HepG2 (cell line): ENCODE measurements around the gene HNRNPA2B1. TPM values are rescaled to one million over a fixed set of nuclear protein-coding genes. Genes with fewer than 3 reads are reported as not detected.

Source experiments
- ATAC-seq: fragments of 200-7000 bp; cut with Tn5 transposase; 3 replicates; pipeline ENCODE4 v1.9.1; 2020; ENCODE audit warnings: mild to moderate bottlenecking, moderate library complexity
- BruUV-seq: library from RNA; stranded (reverse); fragments of 400-500 nt; replicated peaks from 2 replicates; lab custom pipeline; 2021; lab: Mats Ljungman, UMichigan
- CTCF ChIA-PET: fragments of 300-600 bp; formaldehyde crosslinking; extraction: SDS; loops from one replicate; lab custom pipeline; 2021; ENCODE audit warnings: low total read pairs, inconsistent platforms, low intra/inter-chr PET ratio; lab: Yijun Ruan, JAX
- POLR2A ChIA-PET: fragments of 350-600 bp; sonication (Branson Sonifier 250); formaldehyde crosslinking; loops from one replicate; lab custom pipeline; 2020; ENCODE audit warnings: antibody characterized with exemption, inconsistent platforms; lab: Yijun Ruan, JAX
- DNase-seq: peaks from one replicate; pipeline ENCODE4 v3.0.0-alpha.2; 2015; ENCODE audit warnings: low spot score
- FAIRE-seq: peaks from 3 replicates; lab custom pipeline; 2011; peaks lifted over from hg19 to GRCh38; lab: Jason Lieb, UNC
- H2AFZ ChIP-seq: one replicate; pipeline ENCODE4 v1.6.1; 2011; ENCODE audit warnings: low read length, inconsistent platforms
- H3K27ac ChIP-seq: fragments of 300-600 bp; 3 replicates; pipeline ENCODE4 v1.8.0; 2011; ENCODE audit warnings: mixed run types, mild to moderate bottlenecking, mixed read lengths, low read length, inconsistent platforms; ENCODE audit not compliant: insufficient read depth; ENCODE audit errors: extremely low read length
- H3K27me3 ChIP-seq, 2 experiments: fragments of 200-600 bp in 1 of 2; 2 replicates in 1 of 2; 3 replicates in 1 of 2; pipeline versions ENCODE4 v1.6.0 to v1.8.0; 2011; ENCODE audit warnings: low read length in 2 of 2, mild to moderate bottlenecking in 2 of 2, moderate library complexity in 2 of 2, inconsistent platforms in 1 of 2; ENCODE audit not compliant: insufficient read depth in 2 of 2, control insufficient read depth in 1 of 2
- H3K36me3 ChIP-seq, 2 experiments: fragments of 200-600 bp in 1 of 2; replicated peaks in 1 of 2; 2 replicates in 1 of 2; 3 replicates in 1 of 2; pipeline versions ENCODE4 v1.5.1 to v1.8.0; 2011; ENCODE audit warnings: low read length in 2 of 2, inconsistent platforms in 1 of 2; ENCODE audit not compliant: insufficient read depth in 2 of 2, control insufficient read depth in 1 of 2
- H3K4me1 ChIP-seq: 2 replicates; pipeline ENCODE4 v1.5.1; 2012; ENCODE audit warnings: low read length, inconsistent platforms; ENCODE audit not compliant: insufficient read depth
- H3K4me2 ChIP-seq: 2 replicates; pipeline ENCODE4 v1.6.0; 2011; ENCODE audit warnings: low read depth, low read length, inconsistent platforms
- H3K4me3 ChIP-seq, 3 experiments: fragments of 200-600 bp in 1 of 3; sonication (generic), shearing (Covaris generic) in 1 of 3; replicated peaks in 1 of 3; 2 replicates each; pipeline ENCODE4 v1.5.1; 2011 to 2016; ENCODE audit warnings: low read length in 3 of 3, inconsistent platforms in 2 of 3, low read depth in 2 of 3, mild to moderate bottlenecking in 2 of 3, control low read depth in 1 of 3, mixed read lengths in 1 of 3; ENCODE audit not compliant: insufficient read depth in 1 of 3
- H3K79me2 ChIP-seq: one replicate; pipeline ENCODE4 v1.6.1; 2011; ENCODE audit warnings: low read length, inconsistent platforms; ENCODE audit not compliant: insufficient read depth
- H3K9ac ChIP-seq: 2 replicates; pipeline ENCODE4 v1.6.0; 2011; ENCODE audit warnings: mild to moderate bottlenecking, low read depth, low read length, inconsistent platforms; ENCODE audit not compliant: insufficient read depth
- H3K9me3 ChIP-seq: 2 replicates; pipeline ENCODE4 v1.5.1; 2012; ENCODE audit warnings: mild to moderate bottlenecking, low read length
- H4K20me1 ChIP-seq: 2 replicates; pipeline ENCODE4 v1.6.0; 2011; ENCODE audit warnings: inconsistent platforms, mild to moderate bottlenecking, low read length, moderate library complexity; ENCODE audit not compliant: insufficient read depth
- BCL6 ChIP-seq: IDR thresholded peaks from 2 replicates; pipeline ENCODE4 v1.6.1; 2016; ENCODE audit warnings: missing genetic modification reagents, missing compliant biosample characterization
- ETV5 ChIP-seq: IDR thresholded peaks from 2 replicates; pipeline ENCODE4 v1.6.1; 2018; ENCODE audit warnings: missing biosample characterization, missing genetic modification reagents, inconsistent platforms, borderline replicate concordance
- ISX ChIP-seq: sonication (generic); formaldehyde crosslinking; conservative IDR thresholded peaks from 2 replicates; pipeline ENCODE4 v1.5.0; 2020; ENCODE audit warnings: missing genetic modification reagents
- KDM6A ChIP-seq: IDR thresholded peaks from 2 replicates; pipeline ENCODE4 v1.6.1; 2016; ENCODE audit warnings: low read depth
- RXRA ChIP-seq: sonication (generic); formaldehyde crosslinking; IDR thresholded peaks from 2 replicates; pipeline ENCODE4 v1.5.1; 2020; ENCODE audit warnings: missing genetic modification reagents
- SATB2 ChIP-seq: sonication (generic); formaldehyde crosslinking; IDR thresholded peaks from 2 replicates; pipeline ENCODE4 v1.5.0; 2020; ENCODE audit warnings: missing genetic modification reagents
- TEAD3 ChIP-seq: optimal IDR thresholded peaks from 2 replicates; pipeline ENCODE3; 2016; ENCODE audit warnings: borderline replicate concordance
- ZNF256 ChIP-seq: sonication (generic); formaldehyde crosslinking; conservative IDR thresholded peaks from 2 replicates; pipeline ENCODE4 v1.4.0; 2020; ENCODE audit warnings: missing genetic modification reagents
- ZNF430 ChIP-seq: sonication (generic); formaldehyde crosslinking; IDR thresholded peaks from 2 replicates; pipeline ENCODE4 v1.9.0; 2021; ENCODE audit warnings: mild to moderate bottlenecking, missing genetic modification reagents
- ZNF644 ChIP-seq: IDR thresholded peaks from 2 replicates; pipeline ENCODE4 v1.6.1; 2016; ENCODE audit warnings: low read depth
- ZNF773 ChIP-seq: sonication (generic); formaldehyde crosslinking; IDR thresholded peaks from 2 replicates; pipeline ENCODE4 v1.4.0; 2020; ENCODE audit warnings: missing genetic modification reagents, borderline replicate concordance
- ZNF777 ChIP-seq: sonication (generic); formaldehyde crosslinking; IDR thresholded peaks from 2 replicates; pipeline ENCODE4 v1.4.0; 2020; ENCODE audit warnings: missing genetic modification reagents
- ZNF781 ChIP-seq: sonication (generic); formaldehyde crosslinking; IDR thresholded peaks from 2 replicates; pipeline ENCODE4 v1.5.1; 2020; ENCODE audit warnings: borderline replicate concordance, mild to moderate bottlenecking, missing genetic modification reagents; ENCODE audit errors: not compliant biosample characterization
- WGBS: methylation state at CpG from one replicate; pipeline ENCODE4 v1.1.6; 2017; ENCODE audit warnings: low lambda C conversion rate; 5-methylcytosine and 5-hydroxymethylcytosine counted together
- in situ Hi-C: cut with HindIII; loops from 2 replicates; pipeline ENCODE4 v1.10.0; 2017; ENCODE audit warnings: low pct_unique_long_range_greater_than_20kb; ENCODE audit not compliant: extremely low pct_ligation_motif_present
- intact Hi-C: fragments of 100-400 bp; cut with micrococcal nuclease; formaldehyde crosslinking; loops from one replicate; pipeline ENCODE4 v1.10.0; 2022; ENCODE audit not compliant: unreplicated experiment
- polyA plus RNA-seq, 8 experiments: library from polyadenylated mRNA; depleted of rRNA in 3 of 8; stranded (reverse) in 7 of 8; unstranded in 1 of 8; fragments of >200 nt; fragmentation: Illumina TruSeq in 4 of 8; extraction: Trizol in 4 of 8; gene quantifications; 2 replicates each; pipeline versions ENCODE4 v1.2.1 to v1.2.3, GENCODE V29; 2011 to 2016; ENCODE audit warnings: low read depth in 4 of 8, missing spikeins in 1 of 8, mixed read lengths in 1 of 8; ENCODE audit not compliant: insufficient read depth in 1 of 8
- total RNA-seq, 5 experiments: library from RNA; depleted of rRNA; stranded (reverse); fragments of >200 nt; fragmentation: Illumina TruSeq; extraction: Trizol; gene quantifications; 2 replicates each; pipeline ENCODE4 v1.2.3, GENCODE V29; 2016; ENCODE audit warnings: low read depth in 1 of 5
- TF ChIP-seq, protein P1 (sequence below): conservative IDR thresholded peaks from 2 replicates; pipeline ENCODE4 v1.6.1; 2018; ENCODE audit warnings: missing genetic modification reagents
- TF ChIP-seq, protein P2 (sequence below): sonication (generic); formaldehyde crosslinking; IDR thresholded peaks from 2 replicates; pipeline ENCODE4 v1.5.0; 2020; ENCODE audit warnings: mild to moderate bottlenecking, missing genetic modification reagents, moderate library complexity
- TF ChIP-seq, protein P3 (sequence below): sonication (generic); formaldehyde crosslinking; IDR thresholded peaks from 2 replicates; pipeline ENCODE4 v1.8.0; 2022; ENCODE audit warnings: mild to moderate bottlenecking, missing genetic modification reagents, moderate library complexity
- TF ChIP-seq, protein P4 (sequence below): sonication (generic); formaldehyde crosslinking; IDR thresholded peaks from 2 replicates; pipeline ENCODE4 v1.8.1; 2023; ENCODE audit warnings: missing genetic modification reagents, mild to moderate bottlenecking, borderline replicate concordance
- TF ChIP-seq, protein P5 (sequence below): sonication (generic); formaldehyde crosslinking; IDR thresholded peaks from 2 replicates; pipeline ENCODE4 v1.8.1; 2023; ENCODE audit warnings: mild to moderate bottlenecking, missing genetic modification reagents

Gene HNRNPA2B1
- total and polyA plus RNA-seq, 2 of the 13 experiments (the other 11 are each of a cell fraction or from before 2014, with no cell fraction given): 193 to 412 TPM

DNA sequence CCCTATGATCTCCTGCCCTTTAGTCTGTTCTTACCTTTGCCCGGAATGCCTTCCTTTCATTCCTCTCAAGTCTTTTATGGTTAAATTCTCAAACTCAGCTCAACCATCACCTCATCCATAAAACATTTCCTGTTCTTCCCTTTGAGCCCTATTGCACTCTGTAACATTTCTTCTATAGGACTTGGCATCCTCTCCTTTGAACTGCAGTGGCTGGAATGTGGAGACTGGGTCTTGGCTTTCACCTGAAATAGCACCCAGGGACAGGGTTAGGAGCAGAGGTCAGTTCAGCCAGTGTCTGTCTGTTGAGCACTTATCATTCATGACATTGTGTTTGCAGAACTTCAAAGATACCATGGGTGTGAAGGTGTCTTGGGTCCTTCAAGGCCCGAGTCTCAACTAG is 41.3 kb downstream of the HNRNPA2B1 start:
- intact Hi-C loops: loop anchor here (5.0 to 10.0 kb wide), 2 partner anchors 64 to 207 kb away; no protein-coding TSS in a partner anchor
- no peaks in the 10 kb centered on the region for H3K27me3 ChIP-seq
- peaks cover 8% of the 10 kb centered on the region for H3K79me2 ChIP-seq
- no peak overlapping the region for H2AFZ ChIP-seq
- ATAC-seq: peak; percentile 68
- H3K9ac ChIP-seq: no peak overlapping the region
- H3K4me3 ChIP-seq: no peak overlapping the region
- H3K4me1 ChIP-seq: peaks cover 57% of the 10 kb centered on the region
- CTCF ChIA-PET: no interaction called here
- peak overlapping the region; percentile 21; the same call in 1 of the 2 replicates for H3K4me2 ChIP-seq
- DNase-seq: peak; percentile 70
- in situ Hi-C loops: no loop called here
- no peaks in the 10 kb centered on the region for H4K20me1 ChIP-seq
- FAIRE-seq: peak; percentile 48
- no peaks in the 10 kb centered on the region for H3K36me3 ChIP-seq
- peak overlapping the region; percentile 11 for H3K27ac ChIP-seq
- POLR2A ChIA-PET: interaction anchor here (2.2 kb wide), 1 partner anchor 29 kb away, joined by 5 read pairs; no protein-coding TSS in a partner anchor
- H3K9me3 ChIP-seq: no peaks in the 10 kb centered on the region
- no TSS peak for BruUV-seq
- WGBS: 9% methylated on average over 2 of the region's 2 CpGs
- TF ChIP-seq, protein P1, sequence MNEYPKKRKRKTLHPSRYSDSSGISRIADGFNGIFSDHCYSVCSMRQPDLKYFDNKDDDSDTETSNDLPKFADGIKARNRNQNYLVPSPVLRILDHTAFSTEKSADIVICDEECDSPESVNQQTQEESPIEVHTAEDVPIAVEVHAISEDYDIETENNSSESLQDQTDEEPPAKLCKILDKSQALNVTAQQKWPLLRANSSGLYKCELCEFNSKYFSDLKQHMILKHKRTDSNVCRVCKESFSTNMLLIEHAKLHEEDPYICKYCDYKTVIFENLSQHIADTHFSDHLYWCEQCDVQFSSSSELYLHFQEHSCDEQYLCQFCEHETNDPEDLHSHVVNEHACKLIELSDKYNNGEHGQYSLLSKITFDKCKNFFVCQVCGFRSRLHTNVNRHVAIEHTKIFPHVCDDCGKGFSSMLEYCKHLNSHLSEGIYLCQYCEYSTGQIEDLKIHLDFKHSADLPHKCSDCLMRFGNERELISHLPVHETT: no peak
- TF ChIP-seq ZNF773 (CRISPR knock-in tag): no peak
- no peak for TF ChIP-seq SATB2 (CRISPR knock-in tag)
- TF ChIP-seq ZNF256: no peak
- peak; percentile 72; the same call in 1 of the 2 replicates for TF ChIP-seq RXRA
- TF ChIP-seq ETV5 (CRISPR knock-in tag): peak; percentile 13; the same call in 1 of the 2 replicates
- TF ChIP-seq, protein P2, sequence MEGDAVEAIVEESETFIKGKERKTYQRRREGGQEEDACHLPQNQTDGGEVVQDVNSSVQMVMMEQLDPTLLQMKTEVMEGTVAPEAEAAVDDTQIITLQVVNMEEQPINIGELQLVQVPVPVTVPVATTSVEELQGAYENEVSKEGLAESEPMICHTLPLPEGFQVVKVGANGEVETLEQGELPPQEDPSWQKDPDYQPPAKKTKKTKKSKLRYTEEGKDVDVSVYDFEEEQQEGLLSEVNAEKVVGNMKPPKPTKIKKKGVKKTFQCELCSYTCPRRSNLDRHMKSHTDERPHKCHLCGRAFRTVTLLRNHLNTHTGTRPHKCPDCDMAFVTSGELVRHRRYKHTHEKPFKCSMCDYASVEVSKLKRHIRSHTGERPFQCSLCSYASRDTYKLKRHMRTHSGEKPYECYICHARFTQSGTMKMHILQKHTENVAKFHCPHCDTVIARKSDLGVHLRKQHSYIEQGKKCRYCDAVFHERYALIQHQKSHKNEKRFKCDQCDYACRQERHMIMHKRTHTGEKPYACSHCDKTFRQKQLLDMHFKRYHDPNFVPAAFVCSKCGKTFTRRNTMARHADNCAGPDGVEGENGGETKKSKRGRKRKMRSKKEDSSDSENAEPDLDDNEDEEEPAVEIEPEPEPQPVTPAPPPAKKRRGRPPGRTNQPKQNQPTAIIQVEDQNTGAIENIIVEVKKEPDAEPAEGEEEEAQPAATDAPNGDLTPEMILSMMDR (CRISPR knock-in tag): no peak
- no peak for TF ChIP-seq ZNF777 (CRISPR knock-in tag)
- no peak for TF ChIP-seq ZNF781
- TF ChIP-seq, protein P3, sequence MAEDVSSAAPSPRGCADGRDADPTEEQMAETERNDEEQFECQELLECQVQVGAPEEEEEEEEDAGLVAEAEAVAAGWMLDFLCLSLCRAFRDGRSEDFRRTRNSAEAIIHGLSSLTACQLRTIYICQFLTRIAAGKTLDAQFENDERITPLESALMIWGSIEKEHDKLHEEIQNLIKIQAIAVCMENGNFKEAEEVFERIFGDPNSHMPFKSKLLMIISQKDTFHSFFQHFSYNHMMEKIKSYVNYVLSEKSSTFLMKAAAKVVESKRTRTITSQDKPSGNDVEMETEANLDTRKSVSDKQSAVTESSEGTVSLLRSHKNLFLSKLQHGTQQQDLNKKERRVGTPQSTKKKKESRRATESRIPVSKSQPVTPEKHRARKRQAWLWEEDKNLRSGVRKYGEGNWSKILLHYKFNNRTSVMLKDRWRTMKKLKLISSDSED (CRISPR knock-in tag): no peak
- no peak for TF ChIP-seq ZNF430 (CRISPR knock-in tag)
- peak; percentile 56 for TF ChIP-seq TEAD3
- TF ChIP-seq, protein P4, sequence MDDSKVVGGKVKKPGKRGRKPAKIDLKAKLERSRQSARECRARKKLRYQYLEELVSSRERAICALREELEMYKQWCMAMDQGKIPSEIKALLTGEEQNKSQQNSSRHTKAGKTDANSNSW (CRISPR knock-in tag): no peak
- peak; percentile 7; the same call in 1 of the 2 replicates for TF ChIP-seq BCL6 (CRISPR knock-in tag)
- TF ChIP-seq, protein P5, sequence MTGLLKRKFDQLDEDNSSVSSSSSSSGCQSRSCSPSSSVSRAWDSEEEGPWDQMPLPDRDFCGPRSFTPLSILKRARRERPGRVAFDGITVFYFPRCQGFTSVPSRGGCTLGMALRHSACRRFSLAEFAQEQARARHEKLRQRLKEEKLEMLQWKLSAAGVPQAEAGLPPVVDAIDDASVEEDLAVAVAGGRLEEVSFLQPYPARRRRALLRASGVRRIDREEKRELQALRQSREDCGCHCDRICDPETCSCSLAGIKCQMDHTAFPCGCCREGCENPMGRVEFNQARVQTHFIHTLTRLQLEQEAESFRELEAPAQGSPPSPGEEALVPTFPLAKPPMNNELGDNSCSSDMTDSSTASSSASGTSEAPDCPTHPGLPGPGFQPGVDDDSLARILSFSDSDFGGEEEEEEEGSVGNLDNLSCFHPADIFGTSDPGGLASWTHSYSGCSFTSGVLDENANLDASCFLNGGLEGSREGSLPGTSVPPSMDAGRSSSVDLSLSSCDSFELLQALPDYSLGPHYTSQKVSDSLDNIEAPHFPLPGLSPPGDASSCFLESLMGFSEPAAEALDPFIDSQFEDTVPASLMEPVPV: no peak
- no peak for TF ChIP-seq KDM6A
- TF ChIP-seq ZNF644 (CRISPR knock-in tag): no peak
- no peak for TF ChIP-seq ISX (CRISPR knock-in tag)
